ENCODE measurements around the gene PCSK1. TPM values are rescaled to one million over a fixed set of nuclear protein-coding genes. Genes with fewer than 3 reads are reported as not detected.

The PCSK1 gene
- total RNA-seq, 2 donors from 2014 or later, result not detected

DNA sequence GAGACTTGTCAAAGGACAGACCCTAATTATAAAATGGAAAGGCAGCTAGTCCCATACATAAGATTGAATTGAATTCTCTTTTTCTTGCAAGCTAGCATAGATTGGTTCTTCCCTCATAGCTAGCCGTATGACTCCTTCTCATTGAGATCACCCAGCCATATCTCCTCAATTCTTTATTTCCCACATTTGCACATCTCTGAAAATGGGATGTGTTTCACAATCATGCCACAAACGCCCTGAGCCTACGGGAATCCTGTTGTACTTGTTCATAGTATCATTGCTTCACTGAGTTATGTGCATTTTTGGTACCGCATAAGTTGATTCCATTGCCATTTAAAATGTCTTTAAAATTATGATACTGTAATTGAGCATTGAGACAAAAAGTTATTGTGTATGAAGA, 90.5 kb downstream of the PCSK1 start:
- H3K27me3 Mint-ChIP-seq, result peaks cover 26 to 31% of the 10 kb centered on the region in 2 donors
- no peaks in the 10 kb centered on the region for H3K36me3 Mint-ChIP-seq
- H3K27ac Mint-ChIP-seq, result no peak overlapping the region
- H3K9me3 Mint-ChIP-seq, result no peaks in the 10 kb centered on the region
- no peak for ATAC-seq
- no peak overlapping the region for H3K4me3 Mint-ChIP-seq
- H3K4me1 Mint-ChIP-seq (ENCODE audit: low read depth in 2 of 2), result no peaks in the 10 kb centered on the region
- DNase-seq (ENCODE audit: low spot score), result no peak

Other genes with a start within 250 kb of the PCSK1 start
- 100 to 1,000 TPM in 1 of 2 donors, 10 to 100 TPM in 1; 86.3 to 101 TPM for gene CAST, start 229.1 kb upstream of the PCSK1 start, total RNA-seq